ENCODE results near the gene ARL17A.
"Not testable (repeated sequence)": the region's sequence is repeated elsewhere in the genome, so short reads cannot be mapped to it uniquely, and the experiment has no call there.

- TF ChIP-seq POLR2A (IDR thresholded peaks at IDR 0.05; ENCODE audit: low read length); GATA1 (IDR thresholded peaks at IDR 0.05; ENCODE audit: low read depth, low read length): not testable (repeated sequence)
Measured at GRCh38 chr17:46475583-46475982, 103.9 kb downstream of the ARL17A start.
